HepG2 (cell line): ENCODE data around the gene CACNA1C. TPM values are rescaled to one million over a fixed set of nuclear protein-coding genes. Genes with fewer than 3 reads are reported as not detected.

ENCODE experiments used
- ATAC-seq: fragments of 200-7000 bp; cut with Tn5 transposase; 3 replicates; pipeline ENCODE4 v1.9.1; 2020; ENCODE audit warnings: mild to moderate bottlenecking, moderate library complexity
- BruUV-seq: library from RNA; stranded (reverse); fragments of 400-500 nt; replicated peaks from 2 replicates; lab custom pipeline; 2021; lab: Mats Ljungman, UMichigan
- CTCF ChIA-PET: fragments of 300-600 bp; formaldehyde crosslinking; extraction: SDS; loops from one replicate; lab custom pipeline; 2021; ENCODE audit warnings: low total read pairs, inconsistent platforms, low intra/inter-chr PET ratio; lab: Yijun Ruan, JAX
- POLR2A ChIA-PET: fragments of 350-600 bp; sonication (Branson Sonifier 250); formaldehyde crosslinking; loops from one replicate; lab custom pipeline; 2020; ENCODE audit warnings: antibody characterized with exemption, inconsistent platforms; lab: Yijun Ruan, JAX
- DNase-seq: peaks from one replicate; pipeline ENCODE4 v3.0.0-alpha.2; 2015; ENCODE audit warnings: low spot score
- FAIRE-seq: peaks from 3 replicates; lab custom pipeline; 2011; peaks lifted over from hg19 to GRCh38; lab: Jason Lieb, UNC
- H2AFZ ChIP-seq: one replicate; pipeline ENCODE4 v1.6.1; 2011; ENCODE audit warnings: low read length, inconsistent platforms
- H3K27ac ChIP-seq: fragments of 300-600 bp; 3 replicates; pipeline ENCODE4 v1.8.0; 2011; ENCODE audit warnings: mixed run types, mild to moderate bottlenecking, mixed read lengths, low read length, inconsistent platforms; ENCODE audit not compliant: insufficient read depth; ENCODE audit errors: extremely low read length
- H3K27me3 ChIP-seq, 2 experiments: fragments of 200-600 bp in 1 of 2; 2 replicates in 1 of 2; 3 replicates in 1 of 2; pipeline versions ENCODE4 v1.6.0 to v1.8.0; 2011; ENCODE audit warnings: low read length in 2 of 2, mild to moderate bottlenecking in 2 of 2, moderate library complexity in 2 of 2, inconsistent platforms in 1 of 2; ENCODE audit not compliant: insufficient read depth in 2 of 2, control insufficient read depth in 1 of 2
- H3K36me3 ChIP-seq, 2 experiments: fragments of 200-600 bp in 1 of 2; replicated peaks in 1 of 2; 2 replicates in 1 of 2; 3 replicates in 1 of 2; pipeline versions ENCODE4 v1.5.1 to v1.8.0; 2011; ENCODE audit warnings: low read length in 2 of 2, inconsistent platforms in 1 of 2; ENCODE audit not compliant: insufficient read depth in 2 of 2, control insufficient read depth in 1 of 2
- H3K4me1 ChIP-seq: 2 replicates; pipeline ENCODE4 v1.5.1; 2012; ENCODE audit warnings: low read length, inconsistent platforms; ENCODE audit not compliant: insufficient read depth
- H3K4me2 ChIP-seq: 2 replicates; pipeline ENCODE4 v1.6.0; 2011; ENCODE audit warnings: low read depth, low read length, inconsistent platforms
- H3K4me3 ChIP-seq, 3 experiments: fragments of 200-600 bp in 1 of 3; sonication (generic), shearing (Covaris generic) in 1 of 3; replicated peaks in 1 of 3; 2 replicates each; pipeline ENCODE4 v1.5.1; 2011 to 2016; ENCODE audit warnings: low read length in 3 of 3, inconsistent platforms in 2 of 3, low read depth in 2 of 3, mild to moderate bottlenecking in 2 of 3, control low read depth in 1 of 3, mixed read lengths in 1 of 3; ENCODE audit not compliant: insufficient read depth in 1 of 3
- H3K79me2 ChIP-seq: one replicate; pipeline ENCODE4 v1.6.1; 2011; ENCODE audit warnings: low read length, inconsistent platforms; ENCODE audit not compliant: insufficient read depth
- H3K9ac ChIP-seq: 2 replicates; pipeline ENCODE4 v1.6.0; 2011; ENCODE audit warnings: mild to moderate bottlenecking, low read depth, low read length, inconsistent platforms; ENCODE audit not compliant: insufficient read depth
- H3K9me3 ChIP-seq: 2 replicates; pipeline ENCODE4 v1.5.1; 2012; ENCODE audit warnings: mild to moderate bottlenecking, low read length
- H4K20me1 ChIP-seq: 2 replicates; pipeline ENCODE4 v1.6.0; 2011; ENCODE audit warnings: inconsistent platforms, mild to moderate bottlenecking, low read length, moderate library complexity; ENCODE audit not compliant: insufficient read depth
- ARID3A ChIP-seq: IDR thresholded peaks from 2 replicates; pipeline ENCODE4 v1.6.1; 2012; ENCODE audit warnings: low read depth, low read length, improper control_type of control experiment
- DRAP1 ChIP-seq: IDR thresholded peaks from 2 replicates; pipeline ENCODE4 v1.6.1; 2016; ENCODE audit warnings: missing genetic modification reagents, missing compliant biosample characterization
- ETV5 ChIP-seq: IDR thresholded peaks from 2 replicates; pipeline ENCODE4 v1.6.1; 2018; ENCODE audit warnings: missing biosample characterization, missing genetic modification reagents, inconsistent platforms, borderline replicate concordance
- HNRNPUL1 ChIP-seq: fragments of 200-400 bp; formaldehyde crosslinking; IDR thresholded peaks from 2 replicates; pipeline ENCODE4 v1.6.1; 2017; ENCODE audit warnings: low read depth, mild to moderate bottlenecking, low read length, moderate library complexity
- HOXA3 ChIP-seq: sonication (generic); formaldehyde crosslinking; IDR thresholded peaks from 2 replicates; pipeline ENCODE4 v1.5.0; 2020; ENCODE audit warnings: missing genetic modification reagents
- IRF2 ChIP-seq: IDR thresholded peaks from 2 replicates; pipeline ENCODE4 v1.6.1; 2018; ENCODE audit warnings: missing genetic modification reagents, missing compliant biosample characterization
- JDP2 ChIP-seq: sonication (generic); formaldehyde crosslinking; IDR thresholded peaks from 2 replicates; pipeline ENCODE4 v1.8.1; 2022; ENCODE audit warnings: missing genetic modification reagents, borderline replicate concordance
- MAFF ChIP-seq: IDR thresholded peaks from 2 replicates; pipeline ENCODE4 v1.6.1; 2011; ENCODE audit warnings: low read depth, low read length, improper control_type of control experiment
- MATR3 ChIP-seq: sonication (generic); formaldehyde crosslinking; IDR thresholded peaks from 2 replicates; pipeline ENCODE4 v1.4.0; 2020; ENCODE audit warnings: missing genetic modification reagents
- ZBTB42 ChIP-seq: sonication (generic); formaldehyde crosslinking; IDR thresholded peaks from 2 replicates; pipeline ENCODE4 v1.5.0; 2020; ENCODE audit warnings: mild to moderate bottlenecking, missing genetic modification reagents
- ZNF75D ChIP-seq: sonication (generic); formaldehyde crosslinking; IDR thresholded peaks from 2 replicates; pipeline ENCODE4 v1.8.1; 2023; ENCODE audit warnings: missing genetic modification reagents, mild to moderate bottlenecking, borderline replicate concordance
- WGBS: methylation state at CpG from one replicate; pipeline ENCODE4 v1.1.6; 2017; ENCODE audit warnings: low lambda C conversion rate; 5-methylcytosine and 5-hydroxymethylcytosine counted together
- in situ Hi-C: cut with HindIII; loops from 2 replicates; pipeline ENCODE4 v1.10.0; 2017; ENCODE audit warnings: low pct_unique_long_range_greater_than_20kb; ENCODE audit not compliant: extremely low pct_ligation_motif_present
- intact Hi-C: fragments of 100-400 bp; cut with micrococcal nuclease; formaldehyde crosslinking; loops from one replicate; pipeline ENCODE4 v1.10.0; 2022; ENCODE audit not compliant: unreplicated experiment
- polyA plus RNA-seq, 8 experiments: library from polyadenylated mRNA; depleted of rRNA in 3 of 8; stranded (reverse) in 7 of 8; unstranded in 1 of 8; fragments of >200 nt; fragmentation: Illumina TruSeq in 4 of 8; extraction: Trizol in 4 of 8; gene quantifications; 2 replicates each; pipeline versions ENCODE4 v1.2.1 to v1.2.3, GENCODE V29; 2011 to 2016; ENCODE audit warnings: low read depth in 4 of 8, missing spikeins in 1 of 8, mixed read lengths in 1 of 8; ENCODE audit not compliant: insufficient read depth in 1 of 8
- total RNA-seq, 5 experiments: library from RNA; depleted of rRNA; stranded (reverse); fragments of >200 nt; fragmentation: Illumina TruSeq; extraction: Trizol; gene quantifications; 2 replicates each; pipeline ENCODE4 v1.2.3, GENCODE V29; 2016; ENCODE audit warnings: low read depth in 1 of 5

The CACNA1C gene
- total and polyA plus RNA-seq, 2 of the 13 experiments (the other 11 are each of a cell fraction or from before 2014, with no cell fraction given), result not detected

- Histone ChIP-seq H3K4me2 (no peak overlapping the region), H3K4me1 (no peaks in the 10 kb centered on the region), H2AFZ (no peak overlapping the region), H3K9ac (no peak overlapping the region), H3K79me2 (no peaks in the 10 kb centered on the region), H3K27me3 (peaks cover 0 to 64% of the 10 kb centered on the region in 2 experiments; a peak in 4 of 5 replicates), H3K9me3 (no peaks in the 10 kb centered on the region)
- in situ Hi-C loops, result no loop called here
- ATAC-seq (no peak), FAIRE-seq (no peak)
- 31% methylated on average over 9 of the region's 14 CpGs for WGBS
- TF ChIP-seq ETV5 (CRISPR knock-in tag) (no peak), HNRNPUL1 (no peak), ARID3A (no peak), ZNF75D (CRISPR knock-in tag) (no peak), HOXA3 (CRISPR knock-in tag) (no peak), MAFF (no peak), MATR3 (CRISPR knock-in tag) (no peak), IRF2 (no peak), DRAP1 (CRISPR knock-in tag) (no peak), JDP2 (CRISPR knock-in tag) (no peak), ZBTB42 (CRISPR knock-in tag) (no peak)
- TF ChIP-seq, all 625 proteins: peak for 0
- DNase-seq, result no peak
- H3K27ac ChIP-seq, result no peak overlapping the region
- intact Hi-C loops, result no loop called here
- BruUV-seq, result no TSS peak
- no peak overlapping the region for H3K4me3 ChIP-seq
- ChIA-PET POLR2A (no interaction called here), CTCF (no interaction called here)
- H4K20me1 ChIP-seq, result no peaks in the 10 kb centered on the region
- H3K36me3 ChIP-seq, result no peaks in the 10 kb centered on the region
Measured at GRCh38 chr12:2690348-2691005, 637.7 kb downstream of the CACNA1C start.
